H54 (cell line): ENCODE results near the gene CAST.
"Not testable (repeated sequence)": the region's sequence is repeated elsewhere in the genome, so short reads cannot be mapped to it uniquely, and the experiment has no call there.

Experiments
- DNase-seq: peaks from one replicate; pipeline ENCODE4 v3.0.0; 2011; ENCODE audit warnings: low spot score, mixed read lengths; ENCODE audit not compliant: insufficient read length
- FAIRE-seq: peaks from 3 replicates; lab custom pipeline; 2011; peaks lifted over from hg19 to GRCh38; lab: Jason Lieb, UNC
- POLR2A ChIP-seq: IDR thresholded peaks from 2 replicates; pipeline ENCODE4 v1.6.1; 2011; ENCODE audit warnings: low read depth, mild to moderate bottlenecking, low read length

Gene CAST

GRCh38 chr5:96661855-96662724 lies at the start of gene CAST:
Gene CAST (plus strand): TSS chr5:96662376. CDS start chr5:96662423, 47 bp downstream.
- DNase-seq, result peak; percentile 74
- TF ChIP-seq POLR2A, result no peak; the same call in 1 of the 2 replicates
- peak; percentile 79 for FAIRE-seq

GRCh38 chr5:96614110-96614691 lies 48.0 kb upstream of the CAST start:
- FAIRE-seq (peak; percentile 97), DNase-seq (peak; percentile 49)
- no peak for TF ChIP-seq POLR2A

GRCh38 chr5:96615223-96615622 lies 47.0 kb upstream of the CAST start:
- no peak for DNase-seq
- FAIRE-seq, result no peak
- TF ChIP-seq POLR2A, result no peak

GRCh38 chr5:96616801-96617200 lies 45.4 kb upstream of the CAST start:
- no peak for FAIRE-seq
- no peak for DNase-seq
- TF ChIP-seq POLR2A, result no peak

GRCh38 chr5:96618311-96619016 lies 43.7 kb upstream of the CAST start:
- not testable (repeated sequence) for DNase-seq, FAIRE-seq

GRCh38 chr5:96619946-96620345 lies 42.2 kb upstream of the CAST start:
- no peak for DNase-seq
- TF ChIP-seq POLR2A, result no peak

GRCh38 chr5:96624596-96624995 lies 37.6 kb upstream of the CAST start:
- FAIRE-seq, result no peak
- no peak for TF ChIP-seq POLR2A

More at GRCh38 chr5:96619946-96620345, 42.2 kb upstream of the CAST start:
- no peak for FAIRE-seq

GRCh38 chr5:96625365-96625764 lies 36.8 kb upstream of the CAST start:
- FAIRE-seq (no peak), DNase-seq (no peak)

More at GRCh38 chr5:96624596-96624995, 37.6 kb upstream of the CAST start:
- DNase-seq, result no peak

GRCh38 chr5:96626956-96627355 lies 35.2 kb upstream of the CAST start:
- FAIRE-seq (no peak), DNase-seq (no peak)
- TF ChIP-seq POLR2A, result no peak

More at GRCh38 chr5:96625365-96625764, 36.8 kb upstream of the CAST start:
- TF ChIP-seq POLR2A, result no peak

- DNase-seq (no peak), FAIRE-seq (no peak)
- no peak for TF ChIP-seq POLR2A
Measured at GRCh38 chr5:96627792-96628398, 34.3 kb upstream of the CAST start.

GRCh38 chr5:96628406-96628805 lies 33.8 kb upstream of the CAST start:
- no peak for DNase-seq
- TF ChIP-seq POLR2A, result no peak
- FAIRE-seq, result no peak

- FAIRE-seq (peak; percentile 83), DNase-seq (peak; percentile 32)
- no peak for TF ChIP-seq POLR2A
Measured at GRCh38 chr5:96629774-96630173, 32.4 kb upstream of the CAST start.

- TF ChIP-seq POLR2A, result no peak
- no peak for DNase-seq
- FAIRE-seq, result peak; percentile 41
Measured at GRCh38 chr5:96633820-96634219, 28.4 kb upstream of the CAST start.
